ENCODE data around the gene B3GALT5.
A peak's percentile ranks its signal among the peaks of the same experiment; 100 is the strongest.

B3GALT5 gene

DNA sequence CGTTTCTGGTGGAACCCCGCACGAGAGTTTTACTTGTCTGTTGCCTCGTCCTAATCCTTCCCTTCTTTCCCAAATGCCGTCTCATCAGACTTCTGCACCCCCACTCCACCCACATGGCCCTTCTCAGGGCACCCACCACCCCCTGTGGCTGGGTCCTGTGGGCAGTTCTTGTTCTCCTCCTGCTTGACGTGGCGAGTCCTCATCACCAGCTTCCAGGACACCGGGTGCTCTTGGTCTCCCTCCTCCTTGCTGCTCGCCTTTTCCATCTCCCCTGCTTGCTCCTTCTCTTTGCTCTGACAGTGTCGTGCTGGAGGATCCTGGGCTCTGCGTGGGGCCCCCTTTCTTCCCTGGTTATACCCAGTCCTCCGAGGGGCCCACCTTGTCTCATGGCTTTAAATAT lies 51.8 kb downstream of the B3GALT5 start:
- H3K4me1 Mint-ChIP-seq: no peaks in the 10 kb centered on the region
- H3K36me3 Mint-ChIP-seq: no peaks in the 10 kb centered on the region
- H3K27me3 Mint-ChIP-seq: no peaks in the 10 kb centered on the region
- no peak overlapping the region for H3K27ac Mint-ChIP-seq
- ATAC-seq: no peak
- H3K9me3 Mint-ChIP-seq: no peaks in the 10 kb centered on the region
- H3K4me3 Mint-ChIP-seq: no peak overlapping the region

GRCh38 chr21:39666026-39666425 lies 53.3 kb downstream of the B3GALT5 start:
- ATAC-seq: no peak
- no peaks in the 10 kb centered on the region for H3K9me3 Mint-ChIP-seq
- no peaks in the 10 kb centered on the region for H3K4me1 Mint-ChIP-seq
- no peak overlapping the region for H3K27ac Mint-ChIP-seq
- H3K4me3 Mint-ChIP-seq: no peak overlapping the region
- no peaks in the 10 kb centered on the region for H3K27me3 Mint-ChIP-seq
- no peaks in the 10 kb centered on the region for H3K36me3 Mint-ChIP-seq

GRCh38 chr21:39666681-39667315 lies 54.1 kb downstream of the B3GALT5 start:
- H3K9me3 Mint-ChIP-seq: no peaks in the 10 kb centered on the region
- H3K27ac Mint-ChIP-seq: no peak overlapping the region
- no peaks in the 10 kb centered on the region for H3K4me1 Mint-ChIP-seq
- no peaks in the 10 kb centered on the region for H3K27me3 Mint-ChIP-seq
- ATAC-seq: no peak
- H3K4me3 Mint-ChIP-seq: no peak overlapping the region
- no peaks in the 10 kb centered on the region for H3K36me3 Mint-ChIP-seq

DNA sequence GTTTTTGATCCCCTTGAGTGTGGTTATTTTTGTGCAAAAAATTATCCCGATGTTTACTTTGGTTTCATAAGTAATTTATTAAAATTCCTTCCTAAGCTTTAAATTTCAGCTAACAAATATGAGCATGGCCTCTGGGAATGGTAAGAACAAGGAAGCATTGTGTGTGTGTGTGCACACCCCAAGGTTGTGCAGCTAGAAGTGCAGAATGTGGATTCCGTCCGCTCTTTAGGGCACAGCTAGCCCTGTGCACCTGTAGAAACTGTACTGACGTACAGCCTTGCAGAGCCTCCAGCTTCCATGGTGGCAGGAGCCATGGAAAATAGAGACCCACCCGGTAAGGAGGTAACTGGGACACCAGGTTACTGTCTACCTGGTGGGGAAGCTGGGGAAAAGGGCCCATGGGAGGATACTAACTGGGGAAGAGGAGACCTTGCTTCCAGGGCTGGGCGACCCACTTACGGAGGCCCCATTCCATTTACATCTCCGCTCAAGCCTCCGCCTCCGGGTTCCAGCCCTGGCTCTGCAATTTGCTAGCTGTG lies 54.7 kb downstream of the B3GALT5 start:
- no peaks in the 10 kb centered on the region for H3K36me3 Mint-ChIP-seq
- ATAC-seq: no peak

DNA sequence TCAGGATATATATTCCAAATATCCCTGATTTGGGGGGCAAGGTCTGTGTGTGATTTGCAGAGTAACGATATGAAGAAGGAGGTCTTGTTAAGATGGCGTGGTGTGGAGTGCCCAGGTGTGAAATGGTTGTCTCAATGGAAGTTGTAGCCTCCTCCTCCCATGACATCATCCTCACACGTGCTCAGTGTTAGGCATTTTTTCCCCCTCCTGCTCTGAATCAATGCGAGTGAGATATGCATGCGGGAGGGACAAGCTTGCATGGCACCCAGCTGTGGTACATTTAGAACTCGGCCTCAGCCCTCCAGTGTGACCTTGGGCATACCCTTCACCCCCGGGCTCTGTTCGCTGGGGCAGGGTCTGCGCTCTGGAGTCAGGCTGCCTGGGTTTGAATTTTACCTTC lies 55.6 kb downstream of the B3GALT5 start:
- Mint-ChIP-seq H3K27me3 (peaks cover 4% of the 10 kb centered on the region), H3K36me3 (no peaks in the 10 kb centered on the region), H3K27ac (no peak overlapping the region), H3K4me3 (no peak overlapping the region), H3K4me1 (no peaks in the 10 kb centered on the region), H3K9me3 (no peaks in the 10 kb centered on the region)
- no peak for ATAC-seq

More for the DNA sequence above, 54.7 kb downstream of the B3GALT5 start:
- no peak overlapping the region for H3K27ac Mint-ChIP-seq
- no peaks in the 10 kb centered on the region for H3K9me3 Mint-ChIP-seq
- no peaks in the 10 kb centered on the region for H3K27me3 Mint-ChIP-seq
- no peak overlapping the region for H3K4me3 Mint-ChIP-seq
- H3K4me1 Mint-ChIP-seq: no peaks in the 10 kb centered on the region

DNA sequence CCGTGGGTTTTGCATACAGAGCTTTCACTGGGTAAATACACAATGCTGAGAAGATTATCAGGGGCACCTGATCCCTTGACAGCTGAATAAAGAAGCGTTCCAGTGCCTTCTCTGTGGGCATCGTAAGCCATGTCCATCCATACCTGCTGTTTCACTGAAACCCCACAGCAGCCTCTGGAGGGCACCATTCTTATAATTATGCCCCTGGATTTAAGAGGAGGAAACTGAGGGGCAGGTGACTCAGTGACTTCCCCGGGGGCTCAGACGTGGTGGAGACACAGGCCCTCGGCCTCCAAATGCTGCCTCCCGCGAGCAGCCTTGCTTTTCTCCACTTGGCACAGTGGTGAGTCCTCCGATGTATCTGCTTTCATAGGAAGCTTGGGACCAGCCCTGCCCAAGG lies 56.7 kb downstream of the B3GALT5 start:
- Mint-ChIP-seq H3K36me3 (no peaks in the 10 kb centered on the region), H3K27ac (no peak overlapping the region), H3K9me3 (no peaks in the 10 kb centered on the region), H3K27me3 (peaks cover 15% of the 10 kb centered on the region), H3K4me3 (no peak overlapping the region), H3K4me1 (no peaks in the 10 kb centered on the region)
- ATAC-seq: no peak

DNA sequence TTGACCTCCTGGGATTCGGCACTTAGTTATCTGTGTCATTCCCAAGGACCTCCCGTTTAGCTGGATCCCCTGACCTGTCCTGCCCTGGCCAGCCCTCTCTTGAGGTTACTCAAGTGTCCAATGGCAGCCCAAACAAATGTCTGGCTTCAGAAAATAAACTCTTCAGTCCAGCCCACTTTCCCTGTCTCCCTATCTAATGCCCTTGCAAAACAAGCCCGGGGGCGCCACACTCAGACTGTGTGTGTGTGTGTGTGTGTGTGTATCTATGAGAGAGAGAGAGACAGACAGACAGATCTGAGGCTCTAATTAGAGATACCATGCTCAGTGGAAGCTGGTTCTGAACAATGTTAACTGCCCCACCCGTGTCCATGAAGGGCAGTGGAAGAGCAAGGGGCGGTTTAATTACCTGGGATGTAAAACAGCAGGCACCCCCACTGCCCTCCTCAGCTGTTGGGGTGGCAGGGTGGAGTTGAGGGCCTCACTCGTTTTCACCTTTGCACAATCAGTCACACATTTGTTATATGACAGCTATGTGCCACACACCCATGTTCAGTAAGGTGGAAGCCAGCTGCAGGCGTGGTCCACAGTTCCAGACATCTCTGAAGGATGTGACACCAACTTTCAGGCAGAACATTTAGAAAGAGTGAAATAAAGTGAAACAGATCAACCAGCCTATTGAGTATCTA lies 57.4 kb downstream of the B3GALT5 start:
- Mint-ChIP-seq H3K27ac (no peak overlapping the region), H3K4me3 (no peak overlapping the region), H3K27me3 (peaks cover 21% of the 10 kb centered on the region), H3K4me1 (no peaks in the 10 kb centered on the region), H3K9me3 (no peaks in the 10 kb centered on the region), H3K36me3 (no peaks in the 10 kb centered on the region)
- ATAC-seq: no peak

GRCh38 chr21:39670701-39671100 lies 58.0 kb downstream of the B3GALT5 start:
- no peak overlapping the region for H3K4me3 Mint-ChIP-seq
- H3K9me3 Mint-ChIP-seq: no peaks in the 10 kb centered on the region
- peaks cover 26% of the 10 kb centered on the region for H3K27me3 Mint-ChIP-seq
- no peak overlapping the region for H3K27ac Mint-ChIP-seq
- H3K4me1 Mint-ChIP-seq: no peaks in the 10 kb centered on the region
- no peak for ATAC-seq
- no peaks in the 10 kb centered on the region for H3K36me3 Mint-ChIP-seq

- no peak for ATAC-seq
- no peaks in the 10 kb centered on the region for H3K4me1 Mint-ChIP-seq
- peaks cover 26% of the 10 kb centered on the region for H3K27me3 Mint-ChIP-seq
- no peak overlapping the region for H3K4me3 Mint-ChIP-seq
- no peak overlapping the region for H3K27ac Mint-ChIP-seq
- no peaks in the 10 kb centered on the region for H3K36me3 Mint-ChIP-seq
- no peaks in the 10 kb centered on the region for H3K9me3 Mint-ChIP-seq
These were observed 59.2 kb downstream of the B3GALT5 start for GRCh38 chr21:39671986-39672385.

GRCh38 chr21:39673163-39673562 lies 60.4 kb downstream of the B3GALT5 start:
- H3K36me3 Mint-ChIP-seq: no peaks in the 10 kb centered on the region
- peak; percentile 35 for ATAC-seq
- no peak overlapping the region for H3K4me3 Mint-ChIP-seq
- H3K27ac Mint-ChIP-seq: no peak overlapping the region
- H3K4me1 Mint-ChIP-seq: no peaks in the 10 kb centered on the region
- H3K27me3 Mint-ChIP-seq: peaks cover 26% of the 10 kb centered on the region
- H3K9me3 Mint-ChIP-seq: no peaks in the 10 kb centered on the region

GRCh38 chr21:39673736-39674135 lies 61.0 kb downstream of the B3GALT5 start:
- Mint-ChIP-seq H3K27me3 (peaks cover 26% of the 10 kb centered on the region), H3K36me3 (no peaks in the 10 kb centered on the region), H3K27ac (no peak overlapping the region), H3K4me3 (no peak overlapping the region), H3K9me3 (no peaks in the 10 kb centered on the region), H3K4me1 (no peaks in the 10 kb centered on the region)
- no peak for ATAC-seq

- H3K36me3 Mint-ChIP-seq: no peaks in the 10 kb centered on the region
- H3K9me3 Mint-ChIP-seq: no peaks in the 10 kb centered on the region
- H3K4me1 Mint-ChIP-seq: no peaks in the 10 kb centered on the region
- no peak overlapping the region for H3K4me3 Mint-ChIP-seq
- H3K27ac Mint-ChIP-seq: no peak overlapping the region
- ATAC-seq: no peak
- peaks cover 26% of the 10 kb centered on the region for H3K27me3 Mint-ChIP-seq
These were observed 62.1 kb downstream of the B3GALT5 start for GRCh38 chr21:39674801-39675200.

DNA sequence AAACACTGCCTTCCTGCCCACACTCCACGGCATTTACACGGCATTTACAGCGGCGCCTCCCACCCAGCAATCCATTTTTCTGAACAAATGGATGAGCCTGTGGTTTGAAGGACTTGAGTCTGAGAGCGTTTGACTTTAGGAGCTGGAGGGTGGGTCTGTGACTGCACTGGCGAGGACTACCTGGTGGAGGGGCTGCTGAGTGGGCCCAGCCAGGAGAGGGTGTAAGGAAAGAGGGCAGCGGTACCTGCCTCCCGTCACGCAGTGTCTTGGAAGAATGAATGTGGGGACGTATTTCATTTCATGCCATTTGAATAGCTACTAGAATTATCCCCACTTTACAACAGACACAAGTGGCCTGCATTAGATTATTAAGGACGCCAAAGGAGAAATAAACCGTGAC lies 62.9 kb downstream of the B3GALT5 start:
- Mint-ChIP-seq H3K4me1 (no peaks in the 10 kb centered on the region), H3K27me3 (peaks cover 26% of the 10 kb centered on the region), H3K36me3 (no peaks in the 10 kb centered on the region), H3K27ac (no peak overlapping the region), H3K9me3 (peaks cover 3% of the 10 kb centered on the region), H3K4me3 (no peak overlapping the region)
- no peak for ATAC-seq

DNA sequence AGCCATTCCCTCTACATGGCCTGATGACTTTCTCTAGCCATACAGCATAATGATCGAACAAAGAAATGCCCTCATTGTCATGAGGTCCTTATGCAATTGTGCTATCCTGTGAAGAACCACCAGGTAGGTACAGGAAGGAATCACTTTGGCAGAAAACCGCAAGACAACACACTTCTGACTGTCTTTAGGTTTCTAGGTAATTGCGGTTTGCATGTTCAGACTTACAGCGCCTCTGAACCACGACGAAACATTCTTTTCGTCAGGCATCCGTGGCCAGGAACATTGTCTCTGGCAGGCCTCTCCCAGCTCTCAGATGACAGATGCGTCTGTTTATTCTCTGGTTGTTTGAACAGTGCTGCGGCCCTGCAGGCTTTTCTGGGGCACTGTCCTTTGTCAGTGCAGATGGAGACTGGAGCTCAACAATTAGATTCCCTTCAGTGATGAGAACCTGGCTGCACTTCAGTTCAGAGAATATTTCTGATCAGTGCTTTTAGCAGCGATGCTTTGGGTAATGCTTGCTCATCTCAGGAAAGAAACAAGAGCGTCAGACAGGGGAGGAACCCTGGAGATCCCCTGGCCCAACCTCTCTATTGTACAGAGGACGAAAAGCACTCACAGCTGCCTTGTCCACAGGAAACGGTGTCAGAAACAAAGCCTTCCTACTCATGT lies 63.4 kb downstream of the B3GALT5 start:
- no peaks in the 10 kb centered on the region for H3K36me3 Mint-ChIP-seq
- no peak overlapping the region for H3K4me3 Mint-ChIP-seq
- H3K4me1 Mint-ChIP-seq: no peaks in the 10 kb centered on the region
- peaks cover 26% of the 10 kb centered on the region for H3K27me3 Mint-ChIP-seq
- no peak overlapping the region for H3K27ac Mint-ChIP-seq
- no peak for ATAC-seq
- H3K9me3 Mint-ChIP-seq: peaks cover 3% of the 10 kb centered on the region

- H3K27ac Mint-ChIP-seq: no peak overlapping the region
- peaks cover 4% of the 10 kb centered on the region for H3K27me3 Mint-ChIP-seq
- H3K4me3 Mint-ChIP-seq: no peak overlapping the region
- H3K4me1 Mint-ChIP-seq: no peaks in the 10 kb centered on the region
- H3K36me3 Mint-ChIP-seq: no peaks in the 10 kb centered on the region
- peaks cover 9% of the 10 kb centered on the region for H3K9me3 Mint-ChIP-seq
- no peak for ATAC-seq
These were observed 67.5 kb downstream of the B3GALT5 start for GRCh38 chr21:39680216-39680615.

GRCh38 chr21:39681257-39681656 lies 68.5 kb downstream of the B3GALT5 start:
- H3K27ac Mint-ChIP-seq: no peak overlapping the region

More at GRCh38 chr21:39681257-39681656, 68.5 kb downstream of the B3GALT5 start:
- no peak overlapping the region for H3K4me3 Mint-ChIP-seq
- H3K27me3 Mint-ChIP-seq: no peaks in the 10 kb centered on the region
- H3K9me3 Mint-ChIP-seq: peaks cover 9% of the 10 kb centered on the region
- no peaks in the 10 kb centered on the region for H3K36me3 Mint-ChIP-seq
- H3K4me1 Mint-ChIP-seq: no peaks in the 10 kb centered on the region
- ATAC-seq: no peak
